ENCODE measurements around the gene PAH.
"Not testable (repeated sequence)": the region's sequence is repeated elsewhere in the genome, so short reads cannot be mapped to it uniquely, and the experiment has no call there.

The PAH gene

DNA sequence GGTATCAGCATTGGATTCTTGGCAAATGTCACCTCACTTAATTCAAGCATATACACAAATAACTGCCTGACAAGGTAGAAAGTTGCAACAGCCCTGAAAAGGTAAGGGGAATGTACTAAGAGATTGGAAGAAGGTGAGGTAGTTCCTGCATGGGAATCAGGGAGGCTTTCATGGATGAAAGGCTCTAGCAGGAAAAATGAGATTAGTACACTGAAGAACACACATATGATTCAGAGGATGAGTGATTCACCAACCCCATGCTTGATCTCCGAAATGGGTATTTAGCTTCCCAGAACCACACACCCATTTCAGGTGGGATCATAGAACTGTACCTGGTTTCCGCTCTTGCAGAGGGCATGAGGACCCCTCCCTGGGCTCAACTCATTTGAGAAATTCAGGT is 65.8 kb downstream of the PAH start:
- no peak overlapping the region for H3K27ac ChIP-seq
- no peak for TF ChIP-seq ZFX (IDR thresholded peaks at IDR 0.05; ENCODE audit: borderline replicate concordance)
- TF ChIP-seq, protein P1, sequence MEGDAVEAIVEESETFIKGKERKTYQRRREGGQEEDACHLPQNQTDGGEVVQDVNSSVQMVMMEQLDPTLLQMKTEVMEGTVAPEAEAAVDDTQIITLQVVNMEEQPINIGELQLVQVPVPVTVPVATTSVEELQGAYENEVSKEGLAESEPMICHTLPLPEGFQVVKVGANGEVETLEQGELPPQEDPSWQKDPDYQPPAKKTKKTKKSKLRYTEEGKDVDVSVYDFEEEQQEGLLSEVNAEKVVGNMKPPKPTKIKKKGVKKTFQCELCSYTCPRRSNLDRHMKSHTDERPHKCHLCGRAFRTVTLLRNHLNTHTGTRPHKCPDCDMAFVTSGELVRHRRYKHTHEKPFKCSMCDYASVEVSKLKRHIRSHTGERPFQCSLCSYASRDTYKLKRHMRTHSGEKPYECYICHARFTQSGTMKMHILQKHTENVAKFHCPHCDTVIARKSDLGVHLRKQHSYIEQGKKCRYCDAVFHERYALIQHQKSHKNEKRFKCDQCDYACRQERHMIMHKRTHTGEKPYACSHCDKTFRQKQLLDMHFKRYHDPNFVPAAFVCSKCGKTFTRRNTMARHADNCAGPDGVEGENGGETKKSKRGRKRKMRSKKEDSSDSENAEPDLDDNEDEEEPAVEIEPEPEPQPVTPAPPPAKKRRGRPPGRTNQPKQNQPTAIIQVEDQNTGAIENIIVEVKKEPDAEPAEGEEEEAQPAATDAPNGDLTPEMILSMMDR (IDR thresholded peaks at IDR 0.05): no peak

DNA sequence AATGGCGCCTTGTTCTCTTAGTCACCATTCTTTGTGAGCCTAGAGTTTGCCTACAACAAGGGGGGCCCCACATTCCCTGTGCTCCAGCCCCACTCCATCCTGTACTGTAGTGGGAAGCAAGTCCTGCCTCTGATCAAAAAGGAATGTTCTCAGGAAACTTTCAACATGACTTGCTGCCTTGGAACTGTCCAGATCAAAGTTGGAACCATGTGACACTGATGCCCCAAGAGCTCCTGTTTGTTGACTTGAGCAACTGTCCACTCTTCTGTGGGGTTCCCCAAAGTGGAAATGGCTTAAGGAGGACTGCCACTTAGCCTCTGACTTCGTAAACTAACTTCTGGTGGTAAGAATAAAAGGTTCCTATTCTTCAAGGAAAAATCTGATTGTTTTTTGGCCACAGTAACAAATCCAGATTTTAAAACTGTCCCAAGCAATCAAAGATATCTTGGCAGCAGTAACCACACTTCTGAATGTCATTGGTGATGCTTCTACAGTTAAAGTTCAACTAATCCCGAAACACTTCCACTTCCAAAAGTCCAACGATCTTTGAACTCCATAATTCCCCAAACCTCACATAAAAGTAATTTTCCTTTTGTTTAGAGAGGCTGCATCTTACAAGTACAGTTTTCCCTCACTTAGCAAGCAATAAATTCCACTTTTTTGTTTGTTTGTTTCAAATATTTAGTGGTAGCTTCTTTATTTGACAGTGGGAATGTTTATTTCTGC is 67.2 kb downstream of the PAH start:
- no peak for TF ChIP-seq ZFX (IDR thresholded peaks at IDR 0.05; ENCODE audit: borderline replicate concordance)
- H3K27ac ChIP-seq: no peak overlapping the region

DNA sequence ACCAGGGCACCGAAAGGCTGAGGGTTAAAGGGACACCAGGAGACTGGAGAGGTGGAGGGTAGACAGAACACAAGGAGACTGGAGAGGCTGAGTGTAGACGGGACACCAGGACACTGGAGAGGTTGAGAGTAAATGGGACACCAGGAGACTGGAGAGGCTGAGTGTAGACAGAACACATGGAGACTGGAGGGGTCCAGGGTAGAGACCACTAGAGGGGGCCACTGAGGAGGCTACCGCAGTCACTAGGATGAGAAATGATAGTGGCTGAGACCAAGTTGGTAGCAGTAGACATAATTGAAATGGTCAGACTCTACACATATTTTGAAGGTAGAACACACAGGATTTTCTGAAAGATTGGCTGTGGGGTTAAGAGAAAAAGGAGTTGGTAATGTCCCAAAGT is 68.2 kb downstream of the PAH start:
- TF ChIP-seq, protein P1 (IDR thresholded peaks at IDR 0.05): peak; percentile 23; the same call in 1 of the 2 replicates
- TF ChIP-seq ZFX (IDR thresholded peaks at IDR 0.05; ENCODE audit: borderline replicate concordance): no peak
- H3K27ac ChIP-seq: no peak overlapping the region

DNA sequence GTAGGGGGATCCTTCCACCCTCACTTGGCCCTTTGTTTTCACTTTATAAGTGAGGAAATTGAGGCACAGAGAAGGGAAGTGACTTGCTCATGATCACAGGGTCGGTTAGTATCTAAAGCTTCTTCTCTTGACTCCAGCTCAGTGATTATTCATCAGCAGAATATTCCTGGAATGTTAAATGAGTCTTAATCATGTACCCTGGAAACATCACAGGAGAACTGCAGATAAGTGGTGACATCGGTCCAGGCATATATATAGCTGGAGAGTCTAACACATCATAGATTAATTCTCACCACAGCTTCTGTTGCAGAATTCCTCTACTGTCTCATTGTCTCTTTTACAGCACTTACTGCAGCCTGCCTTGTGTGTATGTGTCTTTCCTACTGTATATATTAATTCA is 69.9 kb downstream of the PAH start:
- no peak overlapping the region for H3K27ac ChIP-seq
- TF ChIP-seq, protein P1 (IDR thresholded peaks at IDR 0.05): no peak
- TF ChIP-seq ZFX (IDR thresholded peaks at IDR 0.05; ENCODE audit: borderline replicate concordance): no peak

DNA sequence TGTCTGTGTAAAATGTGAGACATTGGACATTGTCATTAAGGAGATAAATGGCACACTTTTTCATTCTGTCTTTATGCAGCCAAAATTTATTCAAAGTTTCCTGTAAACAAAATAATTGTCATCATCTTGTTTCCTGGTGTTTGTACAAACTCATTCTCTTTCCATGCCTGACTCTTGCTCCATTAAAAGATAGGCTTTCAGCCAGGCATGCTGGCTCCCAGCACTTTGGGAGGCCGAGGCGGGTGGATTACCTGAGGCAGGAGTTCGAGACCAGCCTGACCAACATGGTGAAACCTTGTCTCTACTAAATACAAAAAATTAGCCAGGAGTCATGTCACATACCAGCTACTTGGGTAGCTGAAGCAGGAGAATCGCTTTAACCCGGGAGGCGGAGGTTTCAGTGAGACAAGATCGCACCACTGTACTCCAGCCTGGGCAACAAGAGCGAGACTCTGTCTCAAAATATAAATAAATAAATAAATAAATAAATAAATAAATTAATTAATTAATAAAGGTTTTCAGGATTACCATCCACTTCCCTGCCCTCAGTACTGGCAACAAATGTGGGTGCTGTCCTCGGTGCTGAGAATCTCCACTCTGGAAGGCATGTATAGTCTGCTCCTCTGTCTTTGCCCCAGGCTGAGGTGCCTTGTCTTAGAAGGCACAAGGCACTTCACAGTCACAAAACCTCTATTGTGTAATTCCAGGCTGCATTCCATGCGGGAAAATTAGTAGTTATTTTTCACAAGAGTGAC is 83.2 kb downstream of the PAH start:
- no peak overlapping the region for H3K27ac ChIP-seq
- TF ChIP-seq, protein P1 (IDR thresholded peaks at IDR 0.05): no peak
- no peak for TF ChIP-seq ZFX (IDR thresholded peaks at IDR 0.05; ENCODE audit: borderline replicate concordance)

DNA sequence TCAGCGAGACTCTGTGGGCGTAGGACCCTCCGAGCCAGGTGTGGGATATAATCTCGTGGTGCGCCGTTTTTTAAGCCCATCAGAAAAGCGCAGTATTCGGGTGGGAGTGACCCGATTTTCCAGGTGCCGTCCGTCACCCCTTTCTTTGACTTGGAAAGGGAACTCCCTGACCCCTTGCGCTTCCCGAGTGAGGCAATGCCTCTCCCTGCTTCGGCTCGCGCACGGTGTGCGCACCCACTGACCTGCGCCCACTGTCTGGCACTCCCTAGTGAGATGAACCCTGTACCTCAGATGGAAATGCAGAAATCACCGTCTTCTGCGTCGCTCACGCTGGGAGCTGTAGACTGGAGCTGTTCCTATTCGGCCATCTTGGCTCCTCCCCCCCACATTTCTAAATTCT is 84.2 kb downstream of the PAH start:
- not testable (repeated sequence) for H3K27ac ChIP-seq

DNA sequence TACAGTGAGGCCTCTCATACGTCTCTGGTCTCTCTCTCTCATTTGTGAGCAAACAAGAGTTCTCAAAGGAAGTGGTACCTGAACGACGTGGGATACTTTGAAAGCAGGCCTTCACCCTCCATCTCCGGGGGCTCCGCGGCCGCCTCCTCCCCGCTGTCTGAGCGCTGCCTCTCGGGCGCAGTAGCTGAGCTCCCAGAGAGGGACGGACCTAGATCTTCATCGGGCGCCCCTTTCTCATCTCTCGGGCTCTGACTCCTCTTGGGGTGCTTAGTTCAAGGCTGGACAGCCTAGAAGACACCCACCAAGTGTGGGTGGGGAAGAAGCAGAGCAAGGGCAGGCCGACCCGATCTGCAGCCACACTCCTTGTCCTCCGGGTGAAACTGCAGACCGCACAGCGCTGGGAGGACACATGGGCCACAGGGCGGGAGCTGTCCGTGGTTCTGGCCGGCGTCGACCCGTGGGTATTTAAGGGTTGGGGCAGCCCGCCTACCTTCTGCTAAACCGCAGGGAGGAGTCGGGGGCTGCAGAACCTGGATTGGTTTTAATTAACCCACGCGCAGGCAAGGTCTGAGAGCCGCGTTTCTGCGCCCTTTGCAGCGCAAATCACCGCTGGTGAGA is 92.7 kb downstream of the PAH start:
- TF ChIP-seq ZFX (IDR thresholded peaks at IDR 0.05; ENCODE audit: borderline replicate concordance): no peak
- TF ChIP-seq, protein P1 (IDR thresholded peaks at IDR 0.05): no peak
- no peak overlapping the region for H3K27ac ChIP-seq

DNA sequence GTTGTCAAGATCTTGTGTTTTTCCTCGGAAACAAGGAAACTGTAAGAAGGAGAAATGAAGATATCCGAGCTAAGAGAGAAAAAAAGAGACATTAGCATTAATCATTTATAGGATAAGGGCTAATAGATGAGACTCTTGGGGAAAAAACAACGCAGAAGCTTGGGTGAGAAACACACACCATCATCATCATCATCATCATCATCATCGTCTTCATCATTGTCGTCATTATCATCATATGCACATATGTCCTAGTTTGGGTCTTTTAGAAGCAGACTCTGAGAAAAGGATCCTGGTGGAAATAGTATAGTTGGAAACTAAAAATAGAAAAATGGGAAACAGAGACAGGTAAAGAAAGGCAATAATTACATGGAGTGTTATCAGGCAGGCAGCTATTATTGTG is 95.9 kb downstream of the PAH start:
- H3K27ac ChIP-seq: no peak overlapping the region
- TF ChIP-seq ZFX (IDR thresholded peaks at IDR 0.05; ENCODE audit: borderline replicate concordance): no peak
- TF ChIP-seq, protein P1 (IDR thresholded peaks at IDR 0.05): no peak
